IPS-11a (cell line): ENCODE data around the gene DAB2IP.
A peak's percentile ranks its signal among the peaks of the same experiment; 100 is the strongest.
"Not testable (repeated sequence)": the region's sequence is repeated elsewhere in the genome, so short reads cannot be mapped to it uniquely, and the experiment has no call there.

ENCODE experiments used
- H3K4me3 ChIP-seq: one replicate; pipeline ENCODE4 v1.5.1; 2013; ENCODE audit warnings: low read depth, low read length, control low read depth

Gene DAB2IP

DNA sequence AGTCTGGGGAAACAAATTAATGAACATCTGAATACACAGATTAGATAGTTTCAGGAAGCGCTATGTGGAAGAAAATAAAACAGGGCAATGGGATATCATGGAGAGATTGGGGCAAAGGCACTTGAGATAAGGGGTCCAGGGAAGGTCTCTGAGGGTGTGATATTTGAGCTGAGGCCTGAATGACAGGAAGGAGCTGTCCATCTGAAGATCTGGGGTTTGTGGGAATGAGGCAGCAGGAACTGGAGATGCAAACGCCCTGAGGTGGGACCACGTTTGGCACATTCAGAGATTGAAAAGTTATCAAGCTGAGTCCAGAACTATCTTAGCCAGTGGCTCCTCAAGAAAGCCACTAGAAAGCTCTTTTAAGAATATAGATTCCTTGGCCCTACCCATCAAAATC, 8.7 kb upstream of the DAB2IP start:
- H3K4me3 ChIP-seq: no peak overlapping the region

DNA sequence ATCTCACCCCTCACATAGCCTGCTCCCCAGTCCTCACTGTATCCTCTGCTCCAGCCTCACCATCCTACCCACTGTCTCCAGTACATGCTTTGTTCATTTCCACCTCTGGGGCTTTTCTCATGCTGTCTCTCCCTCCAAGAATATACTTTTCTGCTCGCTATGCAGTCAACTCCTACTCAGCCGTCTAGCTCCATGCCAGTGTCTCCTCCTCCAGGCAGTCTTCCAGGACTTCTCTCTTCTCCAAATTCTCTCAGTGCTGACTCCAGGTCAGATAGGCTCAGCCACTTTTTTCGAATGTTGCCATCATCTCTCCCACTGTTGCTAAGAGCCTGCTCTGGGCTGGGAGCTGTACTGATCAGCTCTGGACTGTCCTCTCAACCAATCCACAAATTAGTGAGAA, 8.0 kb upstream of the DAB2IP start:
- no peak overlapping the region for H3K4me3 ChIP-seq

DNA sequence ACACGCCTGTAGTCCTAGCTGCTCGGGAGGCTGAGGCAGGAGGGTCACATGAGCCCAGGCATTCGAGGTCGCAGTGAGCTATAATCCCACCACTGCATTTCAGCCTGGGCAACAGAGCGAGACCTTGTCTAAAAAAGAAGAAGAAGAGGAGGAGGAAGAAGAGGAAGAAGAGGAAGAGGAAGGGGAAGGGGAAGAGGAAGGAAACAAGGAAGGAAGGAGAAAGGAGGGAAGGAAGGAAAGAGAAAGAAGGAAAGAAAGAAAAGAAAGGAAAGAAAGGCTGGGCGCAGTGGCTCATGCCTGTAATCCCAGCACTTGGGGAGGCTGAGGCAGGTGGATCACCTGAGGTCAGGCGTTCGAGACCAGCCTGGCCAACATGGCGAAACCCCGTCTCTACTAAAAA, 7.4 kb upstream of the DAB2IP start:
- not testable (repeated sequence) for H3K4me3 ChIP-seq

DNA sequence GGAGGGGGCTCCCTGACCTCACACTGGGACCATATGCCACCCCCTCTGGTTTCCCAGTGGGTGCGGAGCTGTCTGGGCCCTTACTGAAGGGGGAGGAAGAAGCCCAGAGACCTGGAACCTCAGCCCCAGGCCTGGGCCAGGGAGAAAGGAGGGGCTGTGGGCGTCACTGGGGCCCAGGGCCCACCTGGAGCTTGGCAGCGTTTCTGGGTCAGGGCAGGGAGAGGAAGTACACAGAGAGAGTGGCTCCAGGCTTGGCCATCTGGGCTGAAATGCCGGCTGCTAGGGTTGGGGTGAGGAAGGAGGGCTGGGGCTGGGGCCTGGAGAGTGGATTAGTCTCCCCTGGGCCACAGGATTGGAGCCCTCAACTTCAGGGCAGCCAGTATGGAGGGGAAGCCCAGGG, 6.4 kb upstream of the DAB2IP start:
- H3K4me3 ChIP-seq: no peak overlapping the region

DNA sequence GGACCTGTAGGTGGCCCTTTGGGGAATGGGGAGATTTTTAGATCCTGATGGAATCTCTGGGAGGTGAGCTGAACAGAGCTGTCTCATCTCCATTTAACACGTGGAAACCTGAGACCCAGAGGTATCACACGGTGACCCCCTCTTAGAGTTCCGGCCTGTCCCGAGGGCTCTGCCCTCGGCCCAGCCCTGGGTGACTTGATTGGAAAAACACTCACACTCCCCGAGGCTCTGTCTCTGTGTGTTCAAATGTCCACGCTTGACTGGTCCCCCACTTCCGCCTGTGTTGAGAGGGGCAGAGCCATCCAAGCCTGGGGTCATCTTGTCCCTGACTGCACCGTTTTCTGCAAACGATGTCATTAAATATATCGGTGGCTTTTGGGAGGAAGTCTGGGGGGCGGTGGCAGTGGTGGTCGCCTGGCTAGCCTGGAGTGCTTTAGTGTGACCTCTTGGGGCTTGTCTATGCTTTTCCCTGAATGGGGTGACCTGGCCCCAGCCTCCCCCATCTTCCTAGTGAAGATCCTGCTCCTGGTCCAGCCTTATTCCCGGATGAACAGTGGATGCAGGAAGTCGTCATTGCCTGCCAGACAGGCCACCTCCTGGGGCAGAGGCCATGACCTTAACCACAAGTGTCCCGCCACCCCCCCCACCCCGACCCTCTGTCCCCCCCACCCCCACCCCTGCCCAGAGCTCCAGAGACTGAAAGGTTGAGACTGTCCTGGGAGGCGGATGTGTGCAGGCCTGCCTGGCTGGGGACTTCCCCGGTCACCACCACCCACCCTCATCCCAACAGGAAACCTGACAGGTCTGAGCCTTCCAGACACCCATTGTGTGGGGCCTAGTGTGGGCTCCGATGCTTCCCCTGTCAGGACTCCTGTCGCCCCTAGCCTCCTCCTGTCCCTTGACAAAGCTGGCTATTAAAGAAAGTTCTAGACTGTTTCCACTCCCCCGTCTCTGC, 5.3 kb upstream of the DAB2IP start:
- H3K4me3 ChIP-seq: no peak overlapping the region

DNA sequence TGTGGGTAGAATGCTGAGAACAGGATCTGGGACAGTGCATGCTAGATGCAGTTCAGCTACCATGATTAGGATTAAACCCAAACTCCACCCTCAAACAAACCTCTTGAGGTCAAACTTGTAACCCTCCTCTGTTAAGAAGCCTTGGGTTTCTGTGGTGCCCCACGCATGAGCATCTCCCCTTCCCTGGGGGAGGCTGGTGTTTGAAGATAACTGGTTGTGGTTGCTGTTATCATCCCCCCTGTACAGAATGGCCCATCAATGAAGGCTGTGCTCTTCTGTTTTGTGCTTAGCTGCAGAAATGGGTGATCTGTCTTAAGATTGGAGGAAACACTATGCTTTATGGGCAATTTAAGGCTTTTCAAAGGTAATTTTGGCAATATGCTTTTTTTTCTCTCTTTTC, 4.4 kb upstream of the DAB2IP start:
- no peak overlapping the region for H3K4me3 ChIP-seq

DNA sequence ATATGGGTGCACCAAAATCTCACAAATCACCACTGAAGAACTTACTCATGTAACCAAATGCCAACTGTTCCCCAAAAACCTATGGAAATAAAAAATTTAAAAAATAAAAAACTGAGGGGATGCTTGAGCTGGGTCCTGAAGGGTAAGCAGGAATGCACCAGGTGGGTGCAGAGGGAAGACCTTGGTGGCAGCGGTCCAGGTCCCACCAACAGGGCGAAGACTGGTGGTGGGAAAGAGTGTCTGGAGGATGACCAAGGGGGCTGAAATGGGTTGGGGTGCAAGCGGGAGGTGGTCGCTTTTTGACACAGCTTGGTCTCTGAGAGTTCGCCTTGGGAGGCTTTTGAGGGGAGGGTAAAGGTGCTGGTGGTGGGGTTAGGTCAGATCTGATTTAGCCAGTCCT, 3.3 kb upstream of the DAB2IP start:
- H3K4me3 ChIP-seq: no peak overlapping the region

DNA sequence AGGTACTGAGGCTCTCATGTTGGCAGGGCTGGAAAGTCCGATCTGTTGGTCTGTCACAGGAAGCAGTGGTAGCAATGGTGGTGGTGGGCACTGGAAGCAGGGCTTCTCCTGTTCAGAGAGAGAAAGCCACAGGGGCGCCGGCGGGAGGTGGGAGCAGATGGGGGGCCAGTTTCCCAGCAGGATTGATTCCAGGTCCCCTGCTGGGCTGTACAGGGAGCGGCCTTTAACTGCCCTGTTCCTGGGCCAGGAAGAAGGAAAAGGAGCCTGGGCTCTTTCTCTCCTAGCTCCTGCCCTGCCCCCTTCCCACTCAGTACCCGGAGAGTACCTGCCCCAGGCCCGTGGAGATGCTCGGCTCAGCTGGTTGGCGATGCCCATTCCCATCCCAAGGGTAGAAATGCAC, 2.6 kb upstream of the DAB2IP start:
- H3K4me3 ChIP-seq: no peak overlapping the region

DNA sequence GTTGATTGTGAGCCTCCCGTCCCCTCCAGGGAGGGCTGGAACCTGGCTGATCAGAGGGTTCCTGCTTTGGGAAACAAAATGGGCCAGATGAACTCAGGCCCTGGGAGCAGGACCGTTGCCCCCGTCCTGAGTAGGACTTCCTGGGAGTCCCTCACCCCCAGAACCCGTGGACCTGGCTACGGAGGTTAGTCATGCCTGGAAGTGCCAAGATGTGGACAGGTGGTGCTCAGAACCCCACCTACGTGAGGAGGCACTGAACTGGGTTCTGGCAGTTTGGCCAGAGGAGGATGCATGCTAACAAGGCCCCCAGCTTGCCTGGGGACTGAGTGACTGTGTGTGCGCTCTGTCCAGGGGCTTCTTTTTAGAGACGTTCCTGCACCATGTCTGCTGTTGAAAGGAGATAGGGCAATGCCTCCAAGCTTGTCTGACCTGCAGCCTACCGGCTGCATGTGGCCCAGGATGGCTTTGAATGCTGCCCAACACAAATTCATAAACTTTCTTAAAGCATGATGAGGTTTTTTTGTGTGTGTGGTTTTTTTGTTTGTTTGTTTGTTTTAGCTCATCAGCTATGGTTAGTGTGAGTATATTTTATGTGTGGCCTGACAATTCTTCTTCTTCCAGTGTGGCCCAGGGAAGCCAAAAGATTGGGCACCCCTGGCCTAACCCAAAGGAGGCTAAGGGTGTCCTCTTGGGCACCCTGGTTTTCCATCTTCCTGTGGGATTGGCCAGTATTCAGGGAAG, 1.8 kb upstream of the DAB2IP start:
- no peak overlapping the region for H3K4me3 ChIP-seq

DNA sequence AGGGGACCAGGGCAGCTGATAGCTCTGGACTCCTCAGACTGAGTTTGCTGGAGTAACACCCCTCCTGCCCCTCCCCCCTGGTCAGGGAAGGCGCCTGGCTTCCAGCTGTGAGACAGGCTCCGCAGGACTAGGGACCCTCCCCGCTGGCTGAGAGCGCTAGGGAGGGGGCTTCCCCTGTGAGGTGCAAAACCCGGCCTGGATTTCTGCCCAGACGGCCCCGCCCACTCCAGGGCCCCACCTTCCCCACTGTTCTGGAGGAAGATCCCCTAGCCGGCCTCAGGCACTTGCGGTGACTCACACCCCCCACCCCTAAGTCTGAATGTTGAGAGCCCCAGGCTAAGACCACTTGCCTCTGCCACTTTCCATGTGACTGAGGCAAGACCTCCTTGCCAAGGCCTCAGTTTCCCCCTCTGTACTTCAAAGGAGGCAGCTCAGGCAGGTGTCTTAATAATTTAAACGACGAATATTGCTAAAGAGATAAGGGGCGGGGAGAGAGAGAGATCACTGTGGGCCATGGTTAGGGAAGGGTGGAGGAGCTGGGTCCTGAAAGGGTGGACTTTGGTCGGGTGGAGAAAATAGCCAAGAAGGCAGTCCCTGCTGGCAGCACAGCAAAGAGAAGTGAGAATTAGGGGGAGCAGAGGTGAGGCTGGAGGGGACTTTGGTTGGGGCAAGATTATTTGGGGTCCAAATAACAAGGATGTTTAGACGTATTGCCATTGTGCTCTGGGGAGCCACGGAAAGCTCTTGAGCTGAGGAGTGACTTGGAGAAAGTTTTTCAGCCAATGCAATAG, 1.0 kb upstream of the DAB2IP start:
- H3K4me3 ChIP-seq: no peak overlapping the region

DNA sequence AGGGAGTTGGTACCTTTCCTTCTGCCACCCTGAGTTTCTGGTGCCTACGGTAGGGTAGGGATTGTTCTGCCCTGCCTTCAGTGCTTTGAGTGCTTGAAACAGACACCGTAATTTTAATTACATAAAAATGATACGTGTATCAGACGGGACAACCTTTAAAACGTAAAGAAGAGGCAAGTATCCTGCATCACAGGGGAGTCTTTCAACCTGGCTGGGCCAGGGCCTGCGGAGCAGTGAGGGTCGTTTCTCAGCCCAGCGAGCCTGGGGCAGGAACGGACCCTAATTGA, 483 bp upstream of the DAB2IP start:
- H3K4me3 ChIP-seq: peak overlapping the region; percentile 13

DNA sequence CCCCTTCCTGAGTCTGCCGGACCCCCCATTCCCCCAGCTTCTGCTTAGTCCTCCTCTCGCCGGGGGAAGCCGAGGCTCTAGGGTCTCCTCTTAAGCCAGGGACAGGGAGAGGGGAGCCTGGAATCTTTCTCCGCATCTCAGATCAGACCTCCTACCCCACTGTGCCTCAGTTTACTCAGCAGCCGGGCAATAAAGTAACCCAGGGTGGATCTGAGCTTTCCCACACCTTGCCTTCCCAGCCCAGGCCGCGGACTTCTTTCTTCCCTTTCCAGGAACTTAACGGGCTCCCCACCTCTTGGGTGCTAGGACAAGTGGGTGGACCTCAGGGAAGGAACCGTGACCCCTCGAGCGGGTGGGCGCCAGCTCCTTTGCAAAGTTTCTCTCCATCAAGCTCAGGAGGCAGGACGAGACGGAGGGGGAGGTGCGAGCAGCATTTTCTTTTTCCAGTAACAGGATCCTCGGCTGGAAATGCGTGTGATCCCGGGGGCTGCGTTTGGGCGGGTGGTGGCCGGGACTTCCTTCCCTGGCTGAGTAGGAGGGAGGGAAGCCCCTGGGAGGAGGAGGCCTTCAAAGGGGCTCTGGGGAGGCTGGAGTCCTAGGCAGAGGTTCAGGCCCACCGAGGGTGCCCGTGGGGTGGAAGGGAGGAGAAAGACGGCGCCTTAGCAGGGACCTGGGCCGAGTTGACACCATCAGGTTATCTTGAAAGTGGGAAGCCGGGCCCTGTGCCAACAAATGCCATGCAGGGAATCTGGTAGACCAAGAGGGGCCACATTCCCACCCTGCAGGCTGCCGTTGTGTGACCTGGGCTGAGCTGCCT, 795 bp downstream of the DAB2IP start:
- H3K4me3 ChIP-seq: peak overlapping the region; percentile 58

DNA sequence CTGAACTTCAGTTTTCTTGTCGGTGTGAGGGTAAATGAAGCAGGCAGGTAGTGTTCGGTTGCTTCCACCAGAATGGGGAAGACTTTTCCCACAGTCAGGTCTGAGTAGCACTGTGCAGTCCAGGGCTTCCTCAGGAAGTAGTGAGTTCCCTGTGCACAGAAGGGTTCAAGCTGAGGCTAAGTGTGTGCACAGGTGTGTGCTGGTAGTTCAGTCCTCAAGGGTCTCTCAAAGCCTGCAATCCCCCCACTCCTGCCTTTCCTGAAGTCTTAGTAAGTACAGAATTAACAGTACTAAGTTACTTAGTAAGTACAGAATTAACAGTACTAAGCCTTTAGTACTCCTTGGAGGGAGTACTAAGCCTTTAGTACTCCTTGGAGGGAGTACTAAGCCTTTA, 1.4 kb downstream of the DAB2IP start:
- H3K4me3 ChIP-seq: peak overlapping the region; percentile 58

DNA sequence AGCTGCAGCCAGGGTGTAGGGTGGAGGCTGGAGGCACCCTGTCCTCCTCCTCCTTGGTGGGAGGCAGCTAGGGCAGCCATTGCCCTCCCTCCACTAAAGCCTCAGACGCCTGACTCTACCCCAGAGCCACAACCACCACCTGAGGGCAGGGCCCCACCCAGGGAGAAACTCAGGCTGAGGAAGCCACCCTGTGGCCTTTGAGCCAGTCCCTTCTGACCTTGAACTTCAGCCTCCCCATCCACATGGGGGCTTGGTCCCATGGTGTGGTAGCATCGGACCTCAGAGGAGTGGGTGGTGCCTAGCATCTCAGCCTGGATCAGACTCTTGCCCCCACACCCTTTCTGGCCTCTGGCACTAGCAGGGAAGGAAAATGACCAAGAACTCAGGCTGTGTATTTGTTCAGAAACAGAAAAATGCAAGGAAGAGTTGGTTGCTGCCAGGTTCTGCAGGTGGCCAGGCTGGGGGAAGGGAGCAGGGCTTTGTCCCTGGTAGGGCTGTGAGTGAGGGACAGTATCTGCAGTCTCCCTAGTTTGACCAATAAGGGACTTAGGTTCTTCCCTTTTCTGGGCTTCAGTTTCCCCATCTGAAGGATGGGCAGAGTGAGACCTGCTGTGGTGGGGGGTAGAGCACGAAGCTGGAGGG, 3.2 kb downstream of the DAB2IP start:
- H3K4me3 ChIP-seq: no peak overlapping the region

DNA sequence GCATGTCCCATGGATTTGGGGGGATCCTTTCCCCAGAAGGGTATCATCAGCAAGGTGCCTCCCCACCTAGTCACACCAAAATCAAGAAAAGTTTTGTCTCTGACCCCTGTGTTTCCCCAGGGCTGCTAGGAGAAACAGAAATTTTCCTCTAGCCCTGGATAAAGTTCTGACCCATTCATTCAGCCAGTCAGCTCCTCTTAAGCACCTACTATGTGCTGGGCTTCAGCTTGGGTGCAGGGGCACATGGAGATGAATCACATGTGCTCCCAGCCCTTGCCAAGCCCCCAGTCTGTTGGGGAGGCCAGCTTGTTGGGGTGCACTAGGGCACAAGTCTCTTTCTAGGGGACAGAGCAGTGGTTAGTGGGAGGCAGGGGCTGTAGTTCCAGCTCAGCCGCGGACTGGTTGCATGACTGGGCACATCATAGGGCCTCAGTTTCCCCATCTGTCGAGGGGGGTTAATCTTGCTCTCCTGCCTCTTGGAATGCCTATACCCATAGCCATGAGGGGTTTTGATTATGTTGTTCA, 3.9 kb downstream of the DAB2IP start:
- no peak overlapping the region for H3K4me3 ChIP-seq

DNA sequence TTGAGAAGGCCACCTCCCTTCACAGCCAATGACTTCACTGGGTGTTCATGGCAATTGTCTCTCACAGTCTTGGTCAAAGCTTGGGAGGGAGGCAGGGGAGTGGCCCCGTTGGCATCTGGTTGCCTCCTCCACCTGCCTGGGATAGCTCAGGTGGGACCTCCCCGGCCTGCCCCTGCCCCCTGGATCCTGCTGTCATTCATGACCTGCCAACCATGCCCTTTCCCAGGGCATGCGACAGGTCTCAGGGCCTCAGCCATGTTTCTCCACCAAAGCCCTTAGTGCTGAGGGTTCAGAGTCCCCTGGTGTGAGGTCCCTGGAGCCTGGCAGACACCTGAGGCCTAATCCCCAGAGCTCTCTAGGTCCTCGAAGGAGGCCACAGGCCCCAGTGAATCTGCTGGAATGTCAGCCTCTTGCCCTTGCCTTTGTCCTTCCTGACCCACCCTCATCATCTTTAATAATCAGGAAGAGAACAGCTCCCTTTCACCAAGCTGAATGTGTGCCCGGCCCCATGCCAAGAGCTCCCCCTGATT, 5.6 kb downstream of the DAB2IP start:
- H3K4me3 ChIP-seq: no peak overlapping the region

DNA sequence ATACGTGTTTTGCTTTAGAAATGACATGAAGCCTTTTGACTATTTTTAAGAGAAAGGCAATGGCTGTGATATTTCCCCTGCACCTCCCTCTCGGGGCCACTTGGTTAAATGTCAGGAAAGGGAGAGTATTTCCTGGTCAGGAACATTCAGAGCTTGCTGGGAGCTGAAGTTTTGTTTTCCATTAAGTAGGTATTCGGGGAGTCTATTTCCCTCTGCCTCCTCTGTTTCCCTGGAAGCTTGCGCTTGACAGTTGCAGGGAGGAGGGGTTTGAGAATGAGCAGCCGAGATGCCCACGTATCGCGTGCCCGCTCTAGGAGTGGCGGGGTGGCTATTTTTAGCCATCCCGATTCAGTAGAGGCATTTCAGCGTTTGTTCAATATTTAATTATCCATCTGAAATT, 6.7 kb downstream of the DAB2IP start:
- no peak overlapping the region for H3K4me3 ChIP-seq

DNA sequence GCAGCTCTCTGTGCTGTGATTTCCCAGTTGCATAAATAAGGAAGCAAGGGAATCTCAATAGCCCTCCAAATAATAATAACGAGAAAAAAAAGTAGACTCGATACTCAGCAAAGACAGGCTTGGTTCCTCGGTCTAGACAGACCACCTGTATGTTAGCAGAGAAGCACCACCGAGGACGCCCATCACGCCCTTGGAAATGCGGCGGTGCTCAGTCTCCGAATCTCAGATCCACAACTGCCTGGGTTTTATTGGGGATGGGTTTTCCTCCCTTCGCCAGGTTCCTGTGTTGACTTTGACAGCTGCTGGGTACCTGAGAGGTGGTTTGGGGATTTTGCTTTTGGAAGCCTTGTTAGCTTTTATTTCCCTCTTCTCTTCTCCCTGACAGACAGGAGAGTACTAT, 7.2 kb downstream of the DAB2IP start:
- no peak overlapping the region for H3K4me3 ChIP-seq

DNA sequence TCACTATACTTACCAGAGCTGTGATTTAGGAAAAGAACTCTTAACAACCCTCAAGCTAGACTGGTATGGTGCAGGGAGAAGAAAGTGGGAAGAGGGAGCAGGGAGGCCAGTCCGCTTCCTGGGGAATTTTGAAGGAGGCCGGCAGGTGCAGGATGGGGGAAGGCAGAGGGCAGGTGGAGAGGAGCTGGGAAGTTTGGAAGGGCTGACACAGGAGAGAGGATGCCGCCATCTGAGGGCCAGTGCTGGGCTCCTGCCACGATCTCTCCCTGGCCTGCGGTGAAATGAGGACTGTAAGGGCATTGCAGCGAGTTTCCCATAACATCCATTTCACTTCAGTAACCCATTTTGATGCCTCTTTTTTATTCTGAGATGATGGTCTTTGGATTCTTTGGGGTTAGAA, 8.9 kb downstream of the DAB2IP start:
- no peak overlapping the region for H3K4me3 ChIP-seq

DNA sequence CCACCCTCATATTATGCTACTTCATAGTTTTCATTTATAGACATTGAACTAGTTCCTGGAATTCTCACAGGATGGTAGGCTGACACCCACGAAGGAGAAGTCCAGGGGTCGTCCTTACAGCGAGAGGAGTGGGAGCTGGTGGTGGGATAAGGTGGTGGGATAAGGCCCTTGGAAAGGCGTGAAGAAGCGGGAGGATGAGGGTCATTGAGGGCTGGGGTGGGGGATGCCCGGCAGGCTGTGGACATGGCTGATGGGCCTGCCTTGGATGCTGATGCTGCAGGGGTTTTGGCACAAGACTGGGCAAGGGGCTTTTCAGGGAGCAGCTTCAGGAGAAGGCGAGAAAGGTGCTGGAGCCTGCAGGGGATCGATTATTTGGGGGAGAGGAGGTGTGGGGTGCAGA, 9.4 kb downstream of the DAB2IP start:
- no peak overlapping the region for H3K4me3 ChIP-seq
